GM20431 (cell line): ENCODE data around the gene PPP1R18.
"Not testable (repeated sequence)": the region's sequence is repeated elsewhere in the genome, so short reads cannot be mapped to it uniquely, and the experiment has no call there.

Source experiments
- in situ Hi-C: fragments of 300-500 bp; cut with MseI, MboI; formaldehyde crosslinking; loops from one replicate; pipeline ENCODE4 v1.15.0; 2020; ENCODE audit warnings: low sequenced_read_pairs; ENCODE audit not compliant: unreplicated experiment

Gene PPP1R18

DNA sequence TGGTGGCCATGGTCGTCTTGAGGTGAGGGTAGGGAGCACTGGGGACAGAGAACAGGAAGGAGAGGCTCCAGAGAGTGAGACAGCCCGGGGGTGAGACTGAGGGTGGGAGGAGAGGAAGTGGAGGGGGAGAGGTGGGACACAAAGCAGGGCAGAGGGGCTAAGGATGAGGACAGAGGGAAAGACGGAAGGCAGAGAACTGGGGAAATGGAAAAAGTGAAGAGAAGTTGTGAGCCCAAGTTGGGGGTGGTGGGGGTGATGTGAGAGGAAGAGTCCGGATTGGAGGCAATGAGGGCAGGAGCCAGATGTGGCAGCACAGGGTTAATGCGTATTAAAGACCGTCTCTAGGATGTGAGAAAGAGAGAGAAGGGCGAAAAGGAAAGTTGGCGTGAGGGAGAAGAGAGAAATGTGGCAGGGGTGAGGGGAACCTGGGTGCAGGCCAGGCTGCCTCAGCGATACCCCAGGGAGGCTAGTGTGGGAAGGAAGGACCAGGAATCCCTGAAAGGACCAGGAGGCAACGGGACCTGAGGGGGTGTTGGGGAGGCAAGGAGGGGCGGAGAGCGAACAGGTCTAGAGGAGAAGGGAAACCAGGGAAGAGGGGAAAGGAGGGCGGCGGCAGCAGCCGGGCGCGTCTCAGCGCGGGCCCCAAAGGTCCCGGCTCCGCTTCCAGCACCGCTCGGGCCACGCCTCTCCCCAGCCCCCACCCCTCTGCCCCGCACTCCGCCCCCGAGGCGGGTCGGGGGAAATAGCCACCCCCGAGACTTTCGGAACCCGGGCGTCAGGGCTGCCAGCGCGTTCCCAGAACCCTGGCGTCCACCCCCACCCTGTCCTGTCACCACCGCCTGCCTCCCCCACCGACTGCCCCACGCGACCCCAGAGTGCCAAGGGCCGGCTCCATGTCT lies at the start of gene PPP1R18:
Gene PPP1R18 (minus strand): TSS at position 637 of the 899 bp plus-strand sequence. CDS start 627 bp downstream, at position 10.
- in situ Hi-C loops, result no loop called here

GRCh38 chr6:30735668-30736314 lies 49.3 kb upstream of the PPP1R18 start:
- in situ Hi-C loops, result no loop called here

DNA sequence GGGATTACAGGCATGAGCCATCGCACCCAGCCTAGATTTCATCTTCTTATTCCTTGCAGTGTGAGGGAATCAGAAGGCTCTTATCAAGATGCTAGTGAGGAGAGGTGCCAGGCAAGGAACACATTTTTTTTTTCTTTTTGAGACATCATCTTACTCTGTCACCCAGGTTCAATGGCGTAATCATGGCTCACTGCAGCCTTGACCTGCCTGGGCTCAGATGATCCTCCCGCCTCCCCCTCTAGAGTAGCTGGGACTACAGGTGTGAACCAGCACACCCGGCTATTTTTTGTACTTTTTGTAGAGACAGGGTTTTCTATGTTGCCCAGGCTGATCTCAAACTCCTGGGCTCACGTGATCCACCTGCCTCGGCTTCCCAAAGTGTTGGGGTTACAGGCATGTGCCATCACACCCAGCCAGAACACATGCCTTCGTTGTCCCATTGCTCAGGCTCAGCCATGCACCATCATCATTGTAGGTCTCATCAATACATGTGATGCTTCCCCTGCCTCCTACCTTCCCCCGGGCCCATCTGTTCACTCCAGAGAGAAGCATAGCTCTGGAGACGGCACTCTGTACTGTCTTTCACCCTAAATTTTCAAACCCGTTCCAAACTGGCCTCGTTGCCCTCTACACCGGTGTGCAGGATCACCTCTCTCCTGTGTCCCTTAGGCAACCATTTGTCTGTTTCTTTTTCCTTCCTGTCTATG lies 45.9 kb upstream of the PPP1R18 start:
- in situ Hi-C loops, result no loop called here

GRCh38 chr6:30730601-30731435 lies 44.4 kb upstream of the PPP1R18 start:
- in situ Hi-C loops, result no loop called here

DNA sequence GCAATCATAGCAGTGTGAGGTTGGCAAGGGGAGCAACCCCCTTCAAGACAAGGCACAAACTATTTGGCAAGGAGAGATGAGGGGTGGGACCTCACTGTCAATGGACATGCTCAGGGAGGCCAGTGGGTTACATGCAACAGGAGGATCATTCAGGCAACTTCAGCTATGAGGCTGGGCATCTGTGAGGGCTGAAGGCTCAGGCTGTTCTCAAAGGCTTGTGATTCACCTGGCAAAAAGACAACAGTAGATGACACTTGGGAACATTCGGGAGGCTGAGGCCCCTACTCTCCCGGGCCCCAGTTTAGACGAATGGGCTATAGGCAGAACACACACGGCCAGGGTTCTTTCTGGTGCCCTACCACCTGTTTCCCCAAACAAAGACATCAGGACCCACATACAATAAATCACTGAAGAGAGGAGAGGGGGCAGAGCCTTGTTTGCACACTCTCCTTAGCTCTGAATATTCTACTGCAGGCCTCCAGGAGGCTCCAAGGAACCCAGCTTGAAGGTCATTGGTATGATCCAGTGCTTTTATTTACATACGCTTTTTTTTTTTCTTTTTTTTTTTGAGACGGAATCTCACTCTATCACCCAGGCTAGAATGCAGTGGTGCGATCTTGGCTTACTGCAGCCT lies 41.6 kb upstream of the PPP1R18 start:
- in situ Hi-C loops, result loop anchor here (5.0 kb wide), 1 partner anchor 51 kb away; no protein-coding TSS in a partner anchor

DNA sequence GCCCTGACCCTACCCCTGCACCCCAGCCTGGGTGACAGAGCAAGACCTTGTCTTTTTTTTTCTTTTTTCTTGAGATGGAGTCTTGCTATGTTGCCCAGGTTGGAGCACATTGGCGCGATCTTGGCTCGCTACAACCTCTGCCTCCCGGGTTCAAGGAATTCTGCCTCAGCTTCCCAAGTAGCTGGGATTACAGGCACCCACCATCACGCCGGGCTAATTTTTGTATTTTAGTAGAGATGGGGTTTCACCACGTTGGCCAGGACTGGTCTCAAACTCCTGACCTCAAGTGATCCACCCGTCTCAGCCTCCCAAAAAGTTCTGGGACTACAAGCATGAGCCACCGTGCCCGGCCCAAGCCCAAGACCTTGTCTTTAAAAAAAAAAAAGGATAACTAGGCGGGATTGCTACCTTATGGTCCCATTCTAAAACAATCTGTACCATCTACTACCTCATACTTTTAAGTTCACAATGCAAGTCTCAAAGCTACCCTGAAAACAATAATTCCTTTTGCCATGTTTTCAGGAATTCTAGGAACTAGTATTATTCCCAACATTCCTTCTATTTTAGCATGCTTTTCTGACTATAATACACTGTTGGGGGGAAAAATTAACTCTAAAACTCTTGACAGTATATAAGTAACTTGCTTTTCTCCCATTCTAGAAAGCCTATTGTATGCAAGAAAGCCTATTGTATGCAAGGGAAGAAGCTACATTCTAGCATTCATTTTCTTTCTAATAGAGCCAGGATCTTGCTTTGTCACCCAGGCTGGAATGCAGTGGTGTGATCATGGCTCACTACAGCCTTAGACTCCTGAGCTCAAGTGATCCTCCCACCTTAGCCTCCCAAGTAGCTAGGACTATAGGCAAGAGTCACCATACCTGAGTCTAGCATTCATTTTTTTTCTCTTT lies 40.3 kb upstream of the PPP1R18 start:
- in situ Hi-C loops, result loop anchor here (5.0 kb wide), 1 partner anchor 49 kb away; no protein-coding TSS in a partner anchor

DNA sequence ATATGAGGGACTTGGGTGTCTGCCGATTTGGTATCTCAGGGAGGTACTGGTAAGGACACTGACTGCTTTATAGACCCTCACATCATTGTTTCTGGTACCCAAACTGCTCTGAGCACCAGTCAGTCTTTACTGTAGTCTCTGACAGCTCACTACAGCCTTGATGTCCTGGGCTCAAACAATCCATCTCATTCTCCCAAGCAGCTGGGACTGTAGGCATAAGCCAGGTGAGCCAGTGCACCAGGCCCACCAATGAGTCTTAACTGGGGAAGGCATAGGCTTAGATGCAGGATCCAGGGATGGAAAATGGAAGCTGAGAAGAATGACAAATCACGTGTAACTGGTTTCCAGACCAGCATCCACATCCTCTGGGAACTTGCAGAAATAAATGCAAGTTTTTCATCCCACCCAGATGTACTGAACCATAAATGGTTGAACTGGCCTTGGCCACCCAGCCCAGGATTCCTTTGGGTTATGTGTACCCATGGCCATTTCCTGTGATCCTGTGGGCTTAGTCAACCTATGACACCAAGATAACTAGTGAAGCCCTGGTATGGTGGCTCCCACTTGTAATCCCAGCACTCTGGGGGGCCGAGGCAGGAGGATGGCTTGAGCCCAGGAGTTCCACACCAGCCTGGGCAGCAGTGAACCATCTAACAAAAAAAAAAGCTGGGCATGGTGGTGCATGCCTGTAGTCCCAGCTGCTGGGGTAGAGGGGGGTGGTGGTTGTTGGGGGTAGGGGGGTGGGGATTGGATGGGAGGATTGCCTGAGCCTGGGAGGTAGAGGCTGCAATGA lies 39.5 kb upstream of the PPP1R18 start:
- in situ Hi-C loops, result loop anchor here (5.0 kb wide), 1 partner anchor 49 kb away; no protein-coding TSS in a partner anchor

GRCh38 chr6:30724906-30725667 lies 38.6 kb upstream of the PPP1R18 start:
- in situ Hi-C loops, result loop anchor here (5.0 kb wide), 1 partner anchor 48 kb away; no protein-coding TSS in a partner anchor

GRCh38 chr6:30723843-30724741 lies 37.6 kb upstream of the PPP1R18 start:
- in situ Hi-C loops, result not testable (repeated sequence)

DNA sequence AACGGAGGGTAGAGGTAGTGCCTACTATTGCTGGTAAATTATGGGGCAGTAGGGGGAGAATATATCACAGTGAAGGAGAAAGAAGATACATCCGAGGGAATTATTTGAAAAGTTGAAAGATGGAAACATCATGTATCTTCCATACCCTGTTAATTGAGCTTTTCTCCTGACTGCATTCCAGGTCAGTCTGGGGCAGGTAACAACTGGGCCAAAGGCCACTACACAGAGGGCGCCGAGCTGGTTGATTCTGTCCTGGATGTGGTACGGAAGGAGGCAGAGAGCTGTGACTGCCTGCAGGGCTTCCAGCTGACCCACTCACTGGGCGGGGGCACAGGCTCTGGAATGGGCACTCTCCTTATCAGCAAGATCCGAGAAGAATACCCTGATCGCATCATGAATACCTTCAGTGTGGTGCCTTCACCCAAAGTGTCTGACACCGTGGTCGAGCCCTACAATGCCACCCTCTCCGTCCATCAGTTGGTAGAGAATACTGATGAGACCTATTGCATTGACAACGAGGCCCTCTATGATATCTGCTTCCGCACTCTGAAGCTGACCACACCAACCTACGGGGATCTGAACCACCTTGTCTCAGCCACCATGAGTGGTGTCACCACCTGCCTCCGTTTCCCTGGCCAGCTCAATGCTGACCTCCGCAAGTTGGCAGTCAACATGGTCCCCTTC lies 36.9 kb upstream of the PPP1R18 start:
- in situ Hi-C loops, result not testable (repeated sequence)

DNA sequence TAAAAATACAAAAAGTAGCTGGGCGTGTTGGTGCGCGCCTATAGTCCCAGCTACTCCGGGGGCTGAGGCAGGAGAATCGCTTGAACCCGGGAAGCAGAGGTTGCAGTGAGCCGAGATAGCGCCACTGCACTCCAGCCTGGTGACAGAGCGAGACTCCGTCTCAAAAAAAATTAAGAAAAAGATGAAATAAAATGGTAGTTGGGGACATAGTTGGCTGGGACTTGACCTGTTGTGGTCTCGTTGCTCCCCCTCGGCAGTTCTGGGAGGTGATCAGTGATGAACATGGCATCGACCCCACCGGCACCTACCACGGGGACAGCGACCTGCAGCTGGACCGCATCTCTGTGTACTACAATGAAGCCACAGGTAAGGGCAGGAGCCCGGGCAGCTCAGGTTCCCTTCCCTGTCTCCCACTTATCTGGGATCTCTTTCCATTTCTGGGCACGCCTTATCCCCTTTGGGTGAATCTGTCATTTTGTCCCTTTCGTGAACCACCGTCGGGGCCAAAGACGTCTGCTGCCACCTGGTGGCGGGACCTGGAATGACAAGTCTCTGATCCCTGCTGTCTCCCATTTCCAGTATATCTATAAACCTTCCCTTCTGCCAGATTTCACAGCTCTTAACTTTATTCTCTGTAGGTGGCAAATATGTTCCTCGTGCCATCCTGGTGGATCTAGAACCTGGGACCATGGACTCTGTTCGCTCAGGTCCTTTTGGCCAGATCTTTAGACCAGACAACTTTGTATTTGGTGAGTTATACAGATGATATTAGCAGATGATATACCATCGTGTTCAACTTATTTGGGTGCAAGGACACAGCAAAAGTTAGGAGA lies 36.1 kb upstream of the PPP1R18 start:
- in situ Hi-C loops, result no loop called here

- in situ Hi-C loops, result not testable (repeated sequence)
These were observed 35.5 kb upstream of the PPP1R18 start for GRCh38 chr6:30722025-30722279.

DNA sequence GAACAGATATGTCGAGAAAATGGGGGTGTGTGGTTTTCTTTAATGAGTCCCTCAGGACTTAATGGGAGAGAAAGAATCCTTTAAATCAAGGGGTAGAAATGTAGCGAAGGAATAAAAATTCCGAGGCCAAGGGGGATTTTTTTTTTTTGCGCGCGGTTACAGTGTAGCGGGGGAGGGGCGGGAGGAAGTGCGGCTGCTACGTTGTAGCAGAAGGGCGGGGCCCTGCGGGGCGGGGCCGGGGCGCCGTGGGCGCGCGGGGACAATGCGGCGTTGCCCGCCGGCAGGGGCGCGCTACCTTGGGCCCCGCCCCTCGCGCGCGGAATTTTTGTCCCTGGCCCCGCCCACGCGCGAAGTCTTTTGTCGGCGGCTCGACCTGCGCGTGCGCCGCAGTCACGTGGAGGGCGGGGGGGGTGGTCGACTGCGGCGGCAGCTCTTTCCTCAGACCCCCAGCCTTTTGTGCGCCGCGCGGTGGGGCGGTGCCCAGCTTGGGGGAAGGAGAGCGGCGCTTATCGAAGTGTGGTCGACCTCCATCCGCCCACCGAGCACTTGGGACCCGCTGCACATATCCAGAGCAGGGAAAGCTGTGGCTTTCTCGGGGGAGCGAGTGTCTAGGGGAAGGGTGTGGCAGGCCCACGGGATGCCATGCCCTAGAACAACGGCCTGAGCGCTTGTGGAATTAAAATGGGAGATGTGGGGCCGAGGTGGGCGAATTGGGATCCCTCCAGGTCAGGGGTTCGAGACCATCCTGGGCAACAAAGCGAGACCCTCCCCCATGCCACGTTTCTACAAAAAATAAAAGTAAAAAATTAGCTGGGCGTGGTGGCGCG lies 35.0 kb upstream of the PPP1R18 start:
- in situ Hi-C loops, result no loop called here

GRCh38 chr6:30720738-30721197 lies 34.3 kb upstream of the PPP1R18 start:
- in situ Hi-C loops, result no loop called here
